K562 (cell line): Measurements from ENCODE around the gene C1orf167. TPM values are rescaled to one million over a fixed set of nuclear protein-coding genes. Genes with fewer than 3 reads are reported as not detected.

Experiments
- GTF2A2 ChIP-seq: IDR thresholded peaks from 2 replicates; pipeline ENCODE4 v1.6.1; 2016; ENCODE audit warnings: mild to moderate bottlenecking, missing genetic modification characterization, missing compliant biosample characterization
- HOXB6 ChIP-seq: fragments of 250-450 bp; sonication (Bioruptor Pico); IDR thresholded peaks from 2 replicates; pipeline ENCODE4 v1.5.1; 2022; ENCODE audit warnings: mild to moderate bottlenecking, borderline replicate concordance
- KDM5B ChIP-seq: fragments of 200-600 bp; sonication (generic); IDR thresholded peaks from 2 replicates; pipeline ENCODE4 v1.6.1; 2012; ENCODE audit warnings: low read depth, mild to moderate bottlenecking, moderate library complexity, low read length, control low read depth, inconsistent platforms; ENCODE audit not compliant: insufficient replicate concordance
- PTRF ChIP-seq: fragments of 450-650 bp; IDR thresholded peaks from 2 replicates; pipeline ENCODE4 v1.6.1; 2016; ENCODE audit warnings: mild to moderate bottlenecking, missing genetic modification characterization, missing compliant biosample characterization
- RAD21 ChIP-seq, 2 experiments: fragments of 250-450 bp in 1 of 2; fragments of 450-650 bp in 1 of 2; sonication (Bioruptor Pico) in 1 of 2; formaldehyde crosslinking in 1 of 2; IDR thresholded peaks in 1 of 2; conservative IDR thresholded peaks in 1 of 2; 2 replicates each; pipeline versions ENCODE4 v1.4.0 to v1.8.0; 2020 to 2022; ENCODE audit warnings: mild to moderate bottlenecking in 2 of 2, moderate library complexity in 1 of 2
- RBM39 ChIP-seq: fragments of 200-400 bp; formaldehyde crosslinking; optimal IDR thresholded peaks from 2 replicates; pipeline ENCODE3; 2018; ENCODE audit warnings: low read depth, low read length
- SMARCB1 ChIP-seq: IDR thresholded peaks from 2 replicates; pipeline ENCODE4 v1.6.1; 2011; ENCODE audit warnings: improper control_type of control experiment, low read depth; ENCODE audit not compliant: insufficient read length
- ZNF23 ChIP-seq: fragments of 250-450 bp; sonication (Bioruptor Pico); IDR thresholded peaks from 2 replicates; pipeline ENCODE4 v1.4.0; 2020; ENCODE audit warnings: mild to moderate bottlenecking
- polyA plus RNA-seq, 8 experiments: library from polyadenylated mRNA; depleted of rRNA in 4 of 8; stranded (reverse) in 5 of 8; unstranded in 3 of 8; fragments of >200 nt; fragmentation: Nextera tagmentation in 2 of 8; fragmentation: Illumina TruSeq in 1 of 8; extraction: Ambion mirVana in 2 of 8; extraction: Trizol in 1 of 8; gene quantifications; 2 replicates each; pipeline versions ENCODE4 v1.2.1 to v1.2.3, GENCODE V29; 2011 to 2014; ENCODE audit warnings: inconsistent platforms in 1 of 8, missing spikeins in 1 of 8
- total RNA-seq, 7 experiments: library from RNA; depleted of rRNA in 6 of 7; stranded (reverse); fragments of >200 nt in 6 of 7; fragmentation: Illumina TruSeq in 2 of 7; extraction: Trizol in 2 of 7; gene quantifications; 2 replicates each; pipeline versions ENCODE4 v1.2.1 to v1.2.3, GENCODE V29; 2011 to 2021; ENCODE audit warnings: low replicate concordance in 1 of 7
- TF ChIP-seq, protein P1 (sequence below): fragments of 450-650 bp; formaldehyde crosslinking; IDR thresholded peaks from 2 replicates; pipeline ENCODE4 v1.4.0; 2022; ENCODE audit warnings: missing genetic modification characterization
- TF ChIP-seq, protein P2 (sequence below): sonication (generic); formaldehyde crosslinking; IDR thresholded peaks from 2 replicates; pipeline ENCODE4 v1.8.0; 2023; ENCODE audit warnings: mild to moderate bottlenecking, missing genetic modification reagents
- TF ChIP-seq, protein P3 (sequence below): fragments of 250-450 bp; sonication (Bioruptor Pico); IDR thresholded peaks from 2 replicates; pipeline ENCODE4 v1.4.0; 2020; ENCODE audit warnings: mild to moderate bottlenecking
- TF ChIP-seq, protein P4 (sequence below): sonication (generic); formaldehyde crosslinking; IDR thresholded peaks from 2 replicates; pipeline ENCODE4 v1.8.0; 2023; ENCODE audit warnings: missing genetic modification reagents, mild to moderate bottlenecking, borderline replicate concordance

Gene C1orf167
- total and polyA plus RNA-seq, 9 of the 15 experiments (the other 6 are each of a cell fraction or from before 2014, with no cell fraction given) = 0.22 to 0.86 (median 0.31) TPM; not detected in 2

DNA sequence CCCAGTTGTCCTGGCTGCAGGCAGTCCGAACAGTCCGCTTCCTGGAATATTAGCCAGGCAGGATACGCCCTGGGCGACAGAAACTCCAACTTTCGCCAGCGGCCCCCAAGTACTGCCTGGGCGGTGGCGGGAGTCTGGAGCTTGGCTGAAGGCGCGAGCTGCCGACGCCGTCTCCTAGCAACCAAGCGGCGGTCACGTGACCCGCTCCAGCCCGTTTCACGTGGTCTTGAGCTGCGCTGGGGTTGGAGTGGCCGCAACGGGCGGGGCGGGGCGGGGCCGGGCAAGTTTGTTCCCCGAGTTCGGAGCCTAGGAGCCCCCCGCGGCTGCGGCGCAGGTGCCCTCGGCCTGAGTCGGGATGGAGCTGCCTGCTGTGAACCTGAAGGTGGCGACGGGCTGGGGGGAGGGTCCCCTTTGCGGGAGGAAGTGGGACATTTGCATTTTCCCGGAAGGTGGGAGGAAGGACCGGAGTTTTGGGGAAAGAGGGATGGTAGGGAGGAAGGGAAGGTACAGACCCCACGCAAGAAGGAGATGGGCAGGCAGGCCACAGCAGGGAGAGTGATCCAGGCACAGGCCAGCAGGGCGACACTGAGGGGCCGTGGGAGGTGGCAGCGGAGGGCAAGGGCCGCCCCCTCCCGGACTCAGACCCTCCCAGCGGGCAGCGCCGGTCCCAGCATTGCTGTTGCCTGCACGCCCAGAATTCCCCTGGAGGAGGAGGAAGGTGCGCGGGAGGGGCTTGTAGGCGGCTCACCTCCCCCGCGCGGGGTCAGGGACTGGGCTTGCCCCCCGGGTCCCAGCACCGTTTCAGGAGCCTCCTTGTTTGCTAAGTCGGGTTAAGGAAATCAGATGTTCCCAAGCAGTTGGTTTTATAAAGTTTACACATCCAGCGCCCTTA is 25.9 kb upstream of the C1orf167 start, which contains the start of gene AGTRAP (continued):
- TF ChIP-seq RBM39 (no peak), GTF2A2 (tag) (no peak), ZNF23 (CRISPR knock-in tag) (no peak), RAD21 (CRISPR knock-in tag; conservative IDR thresholded peaks at IDR 0.05 in 1 of 2, IDR thresholded peaks at IDR 0.05 in 1 of 2) (no peak), KDM5B (no peak), HOXB6 (no peak), PTRF (tag) (no peak), SMARCB1 (no peak)
- TF ChIP-seq, protein P1, sequence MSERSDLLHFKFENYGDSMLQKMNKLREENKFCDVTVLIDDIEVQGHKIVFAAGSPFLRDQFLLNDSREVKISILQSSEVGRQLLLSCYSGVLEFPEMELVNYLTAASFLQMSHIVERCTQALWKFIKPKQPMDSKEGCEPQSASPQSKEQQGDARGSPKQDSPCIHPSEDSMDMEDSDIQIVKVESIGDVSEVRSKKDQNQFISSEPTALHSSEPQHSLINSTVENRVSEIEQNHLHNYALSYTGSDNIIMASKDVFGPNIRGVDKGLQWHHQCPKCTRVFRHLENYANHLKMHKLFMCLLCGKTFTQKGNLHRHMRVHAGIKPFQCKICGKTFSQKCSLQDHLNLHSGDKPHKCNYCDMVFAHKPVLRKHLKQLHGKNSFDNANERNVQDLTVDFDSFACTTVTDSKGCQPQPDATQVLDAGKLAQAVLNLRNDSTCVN (CRISPR knock-in tag) = 0 out of 2 replicates have a peak, but pooled peaks have one; percentile 66
- TF ChIP-seq, protein P2, sequence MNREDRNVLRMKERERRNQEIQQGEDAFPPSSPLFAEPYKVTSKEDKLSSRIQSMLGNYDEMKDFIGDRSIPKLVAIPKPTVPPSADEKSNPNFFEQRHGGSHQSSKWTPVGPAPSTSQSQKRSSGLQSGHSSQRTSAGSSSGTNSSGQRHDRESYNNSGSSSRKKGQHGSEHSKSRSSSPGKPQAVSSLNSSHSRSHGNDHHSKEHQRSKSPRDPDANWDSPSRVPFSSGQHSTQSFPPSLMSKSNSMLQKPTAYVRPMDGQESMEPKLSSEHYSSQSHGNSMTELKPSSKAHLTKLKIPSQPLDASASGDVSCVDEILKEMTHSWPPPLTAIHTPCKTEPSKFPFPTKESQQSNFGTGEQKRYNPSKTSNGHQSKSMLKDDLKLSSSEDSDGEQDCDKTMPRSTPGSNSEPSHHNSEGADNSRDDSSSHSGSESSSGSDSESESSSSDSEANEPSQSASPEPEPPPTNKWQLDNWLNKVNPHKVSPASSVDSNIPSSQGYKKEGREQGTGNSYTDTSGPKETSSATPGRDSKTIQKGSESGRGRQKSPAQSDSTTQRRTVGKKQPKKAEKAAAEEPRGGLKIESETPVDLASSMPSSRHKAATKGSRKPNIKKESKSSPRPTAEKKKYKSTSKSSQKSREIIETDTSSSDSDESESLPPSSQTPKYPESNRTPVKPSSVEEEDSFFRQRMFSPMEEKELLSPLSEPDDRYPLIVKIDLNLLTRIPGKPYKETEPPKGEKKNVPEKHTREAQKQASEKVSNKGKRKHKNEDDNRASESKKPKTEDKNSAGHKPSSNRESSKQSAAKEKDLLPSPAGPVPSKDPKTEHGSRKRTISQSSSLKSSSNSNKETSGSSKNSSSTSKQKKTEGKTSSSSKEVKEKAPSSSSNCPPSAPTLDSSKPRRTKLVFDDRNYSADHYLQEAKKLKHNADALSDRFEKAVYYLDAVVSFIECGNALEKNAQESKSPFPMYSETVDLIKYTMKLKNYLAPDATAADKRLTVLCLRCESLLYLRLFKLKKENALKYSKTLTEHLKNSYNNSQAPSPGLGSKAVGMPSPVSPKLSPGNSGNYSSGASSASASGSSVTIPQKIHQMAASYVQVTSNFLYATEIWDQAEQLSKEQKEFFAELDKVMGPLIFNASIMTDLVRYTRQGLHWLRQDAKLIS (CRISPR knock-in tag) = 0 out of 2 replicates have a peak, but pooled peaks have one; percentile 58
- TF ChIP-seq, protein P3, sequence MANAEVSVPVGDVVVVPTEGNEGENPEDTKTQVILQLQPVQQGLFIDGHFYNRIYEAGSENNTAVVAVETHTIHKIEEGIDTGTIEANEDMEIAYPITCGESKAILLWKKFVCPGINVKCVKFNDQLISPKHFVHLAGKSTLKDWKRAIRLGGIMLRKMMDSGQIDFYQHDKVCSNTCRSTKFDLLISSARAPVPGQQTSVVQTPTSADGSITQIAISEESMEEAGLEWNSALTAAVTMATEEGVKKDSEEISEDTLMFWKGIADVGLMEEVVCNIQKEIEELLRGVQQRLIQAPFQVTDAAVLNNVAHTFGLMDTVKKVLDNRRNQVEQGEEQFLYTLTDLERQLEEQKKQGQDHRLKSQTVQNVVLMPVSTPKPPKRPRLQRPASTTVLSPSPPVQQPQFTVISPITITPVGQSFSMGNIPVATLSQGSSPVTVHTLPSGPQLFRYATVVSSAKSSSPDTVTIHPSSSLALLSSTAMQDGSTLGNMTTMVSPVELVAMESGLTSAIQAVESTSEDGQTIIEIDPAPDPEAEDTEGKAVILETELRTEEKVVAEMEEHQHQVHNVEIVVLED (CRISPR knock-in tag) = 0 out of 2 replicates have a peak, but pooled peaks have one; percentile 21
- TF ChIP-seq, protein P4, sequence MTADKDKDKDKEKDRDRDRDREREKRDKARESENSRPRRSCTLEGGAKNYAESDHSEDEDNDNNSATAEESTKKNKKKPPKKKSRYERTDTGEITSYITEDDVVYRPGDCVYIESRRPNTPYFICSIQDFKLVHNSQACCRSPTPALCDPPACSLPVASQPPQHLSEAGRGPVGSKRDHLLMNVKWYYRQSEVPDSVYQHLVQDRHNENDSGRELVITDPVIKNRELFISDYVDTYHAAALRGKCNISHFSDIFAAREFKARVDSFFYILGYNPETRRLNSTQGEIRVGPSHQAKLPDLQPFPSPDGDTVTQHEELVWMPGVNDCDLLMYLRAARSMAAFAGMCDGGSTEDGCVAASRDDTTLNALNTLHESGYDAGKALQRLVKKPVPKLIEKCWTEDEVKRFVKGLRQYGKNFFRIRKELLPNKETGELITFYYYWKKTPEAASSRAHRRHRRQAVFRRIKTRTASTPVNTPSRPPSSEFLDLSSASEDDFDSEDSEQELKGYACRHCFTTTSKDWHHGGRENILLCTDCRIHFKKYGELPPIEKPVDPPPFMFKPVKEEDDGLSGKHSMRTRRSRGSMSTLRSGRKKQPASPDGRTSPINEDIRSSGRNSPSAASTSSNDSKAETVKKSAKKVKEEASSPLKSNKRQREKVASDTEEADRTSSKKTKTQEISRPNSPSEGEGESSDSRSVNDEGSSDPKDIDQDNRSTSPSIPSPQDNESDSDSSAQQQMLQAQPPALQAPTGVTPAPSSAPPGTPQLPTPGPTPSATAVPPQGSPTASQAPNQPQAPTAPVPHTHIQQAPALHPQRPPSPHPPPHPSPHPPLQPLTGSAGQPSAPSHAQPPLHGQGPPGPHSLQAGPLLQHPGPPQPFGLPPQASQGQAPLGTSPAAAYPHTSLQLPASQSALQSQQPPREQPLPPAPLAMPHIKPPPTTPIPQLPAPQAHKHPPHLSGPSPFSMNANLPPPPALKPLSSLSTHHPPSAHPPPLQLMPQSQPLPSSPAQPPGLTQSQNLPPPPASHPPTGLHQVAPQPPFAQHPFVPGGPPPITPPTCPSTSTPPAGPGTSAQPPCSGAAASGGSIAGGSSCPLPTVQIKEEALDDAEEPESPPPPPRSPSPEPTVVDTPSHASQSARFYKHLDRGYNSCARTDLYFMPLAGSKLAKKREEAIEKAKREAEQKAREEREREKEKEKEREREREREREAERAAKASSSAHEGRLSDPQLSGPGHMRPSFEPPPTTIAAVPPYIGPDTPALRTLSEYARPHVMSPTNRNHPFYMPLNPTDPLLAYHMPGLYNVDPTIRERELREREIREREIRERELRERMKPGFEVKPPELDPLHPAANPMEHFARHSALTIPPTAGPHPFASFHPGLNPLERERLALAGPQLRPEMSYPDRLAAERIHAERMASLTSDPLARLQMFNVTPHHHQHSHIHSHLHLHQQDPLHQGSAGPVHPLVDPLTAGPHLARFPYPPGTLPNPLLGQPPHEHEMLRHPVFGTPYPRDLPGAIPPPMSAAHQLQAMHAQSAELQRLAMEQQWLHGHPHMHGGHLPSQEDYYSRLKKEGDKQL (CRISPR knock-in tag) = no peak; the same call in 1 of the 2 replicates
